Activated T-cell treated with anti-CD3 and anti-CD28 coated beads for 1 hour (primary cell): ENCODE measurements around the gene SPATS2.

Experiments
- DNase-seq: peaks from one replicate; pipeline ENCODE4 v3.0.0-alpha.2; 2020; ENCODE audit warnings: low read depth

SPATS2 gene

DNA sequence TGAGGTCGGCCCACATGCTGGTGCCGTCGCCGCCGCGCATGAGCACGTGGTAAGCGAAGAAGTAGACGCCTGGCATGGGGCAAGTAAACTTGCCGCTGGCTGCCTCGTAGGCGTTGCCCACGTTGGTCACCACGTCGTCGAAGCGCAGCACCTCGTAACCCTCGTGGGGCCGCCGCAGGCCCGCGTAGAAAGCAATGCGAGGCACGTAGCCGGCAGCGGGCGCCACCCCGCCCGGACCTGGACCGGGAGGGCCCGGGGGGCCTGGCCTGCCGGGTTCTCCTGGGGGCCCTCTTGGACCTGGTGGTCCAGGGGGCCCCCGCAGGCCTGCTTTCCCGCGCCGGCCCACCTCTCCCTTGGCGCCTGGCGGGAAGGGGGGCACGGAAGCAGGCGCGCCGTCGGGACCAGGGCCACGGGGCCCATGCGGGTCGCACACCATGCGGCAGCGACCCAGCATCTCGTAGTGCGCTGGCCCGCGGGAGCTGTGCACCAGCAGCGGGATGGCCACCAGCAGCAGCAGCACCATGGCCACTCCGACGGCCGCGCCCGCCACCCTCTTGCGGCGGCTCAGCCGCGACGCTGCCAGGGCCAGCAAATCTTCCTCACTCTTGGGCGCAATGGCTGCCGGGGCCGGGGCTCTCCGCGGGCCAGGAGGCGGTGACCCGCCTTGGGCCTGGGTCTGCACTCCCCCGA lies 31.2 kb upstream of the SPATS2 start:
- DNase-seq, result no peak

DNA sequence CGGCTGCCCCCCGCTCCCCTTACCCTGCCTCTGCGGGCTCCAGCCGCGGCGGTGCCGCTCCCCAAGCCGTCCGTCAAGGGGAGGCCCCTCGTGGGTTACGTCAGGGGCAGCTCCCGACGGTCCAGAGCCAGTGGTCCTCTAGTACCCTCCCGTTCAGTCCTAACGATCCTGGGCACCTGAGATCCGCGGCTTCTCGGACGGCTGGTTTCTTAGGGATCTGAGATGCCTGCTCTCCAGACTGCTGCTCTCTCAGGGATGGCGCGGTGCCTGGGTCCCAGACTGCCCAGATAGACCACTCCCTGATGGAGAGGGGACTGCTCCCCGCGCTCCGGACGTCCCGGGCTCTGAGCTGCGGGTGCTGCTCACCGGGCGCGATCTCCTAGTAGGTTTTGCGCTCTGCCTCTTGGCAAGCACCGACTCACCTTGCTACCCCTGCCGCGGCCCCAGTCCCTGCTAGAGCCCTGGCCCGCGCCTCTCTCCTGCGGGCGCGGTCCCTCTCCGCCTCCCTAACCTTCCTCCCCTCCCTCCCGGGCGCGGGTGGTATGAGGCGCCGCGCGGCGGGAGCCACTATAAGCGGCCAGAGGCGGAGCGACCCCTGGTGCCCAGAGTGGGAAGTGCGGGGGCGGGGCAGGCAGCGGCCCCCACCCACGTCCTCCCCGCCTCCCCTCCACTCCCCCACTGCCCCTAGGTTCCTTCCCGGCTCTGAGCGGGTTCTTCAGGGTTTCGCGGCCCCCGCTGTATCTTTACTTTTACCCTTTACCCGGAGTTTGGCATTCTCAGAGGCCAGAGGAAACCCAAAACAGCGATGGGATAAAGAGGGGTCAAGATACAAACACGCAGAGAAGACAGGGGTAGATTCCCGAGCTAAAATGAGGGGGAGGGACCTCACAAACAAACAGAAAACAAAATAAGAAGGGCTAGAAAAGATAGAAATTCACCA lies 30.3 kb upstream of the SPATS2 start, which contains the start of gene C1QL4:
Gene C1QL4 (minus strand): TSS at position 544 of the 940 bp plus-strand sequence. CDS start 711 bp downstream, outside the sequence.
- DNase-seq, result peak; percentile 88

DNA sequence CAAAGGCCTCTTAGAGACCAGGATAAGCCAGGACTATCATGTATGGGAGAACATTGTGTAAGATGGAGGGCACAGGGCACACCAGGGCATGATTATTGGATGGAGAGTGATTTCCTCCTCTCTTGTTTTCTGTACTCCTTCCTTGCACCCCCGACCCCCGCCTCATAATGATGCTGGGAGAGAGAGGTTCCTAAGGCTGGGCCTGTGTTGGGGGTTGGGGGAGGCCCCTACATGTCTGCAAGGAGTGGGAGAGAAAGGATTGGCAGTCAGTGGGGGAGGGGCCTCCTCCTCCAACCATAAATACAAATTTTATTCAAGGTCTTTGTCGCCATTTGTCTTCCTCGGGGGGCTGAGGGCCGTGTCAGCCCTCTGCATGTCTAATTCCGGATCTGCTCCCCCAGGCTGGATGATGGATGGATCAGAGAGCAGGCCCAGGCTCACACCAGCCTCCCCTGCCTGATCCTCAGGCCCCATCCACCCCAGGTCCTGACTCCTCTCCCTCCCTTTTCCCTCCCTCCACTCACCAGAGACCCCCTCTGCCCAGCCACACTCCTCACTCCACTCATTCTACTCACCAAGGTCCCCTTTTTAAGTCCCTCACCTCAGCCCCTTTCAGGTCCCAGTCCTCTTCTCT lies 28.3 kb upstream of the SPATS2 start:
- no peak for DNase-seq

DNA sequence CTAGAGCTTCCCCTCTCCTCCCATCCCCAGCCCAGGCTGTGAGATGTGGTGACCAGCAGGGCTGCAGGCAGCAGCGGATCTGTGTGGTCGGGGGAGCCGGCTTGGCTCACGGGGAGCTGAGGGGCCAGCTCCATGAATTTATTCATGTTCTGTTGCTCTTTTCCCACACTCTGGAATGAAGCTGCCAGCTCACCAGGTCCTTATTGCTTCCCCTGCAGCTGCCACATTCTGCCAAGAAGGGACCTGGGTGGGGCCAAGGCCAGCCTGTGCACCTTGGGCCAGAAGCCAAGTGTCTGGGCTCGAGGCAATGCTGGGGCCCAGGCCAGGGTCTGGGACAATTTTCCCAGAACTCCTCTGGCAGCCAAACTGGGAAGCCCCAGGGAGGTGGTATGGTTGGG lies 27.8 kb upstream of the SPATS2 start:
- no peak for DNase-seq

DNA sequence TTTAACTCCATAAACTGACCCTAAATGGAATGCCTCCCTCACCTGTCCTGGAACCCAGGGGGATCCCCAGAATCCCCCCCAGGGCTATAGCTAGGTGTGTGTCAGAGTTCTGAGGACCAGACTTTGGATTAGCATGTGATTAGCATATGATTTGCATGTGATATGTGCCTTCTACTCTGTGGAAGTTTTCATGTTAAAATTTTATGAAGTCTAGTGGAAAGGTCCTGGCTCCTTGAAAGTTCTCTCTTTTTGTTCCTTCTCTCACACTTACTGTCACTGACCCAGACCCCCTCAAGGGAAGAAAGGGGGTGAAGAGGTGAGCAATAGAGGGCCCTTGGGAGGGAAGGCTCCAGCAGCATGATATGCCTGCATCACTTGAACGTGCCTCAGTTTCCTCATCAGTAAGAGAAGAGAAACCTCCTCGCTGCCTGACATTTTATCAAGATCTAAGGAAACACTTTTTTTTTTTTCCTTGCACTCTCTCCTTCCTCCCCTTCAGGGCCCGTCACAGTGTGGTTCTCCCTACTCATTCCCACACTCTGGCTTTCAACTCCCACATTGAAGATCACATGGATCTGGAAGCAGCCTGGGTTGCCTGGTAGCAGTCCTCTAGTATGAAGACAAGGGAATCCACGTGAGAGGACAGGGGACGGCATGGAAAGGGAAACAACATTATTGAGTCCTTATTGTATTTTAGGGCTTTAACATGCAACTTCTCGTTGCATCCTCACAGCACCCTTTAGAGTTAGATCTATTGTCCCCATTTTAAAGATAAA lies 27.0 kb upstream of the SPATS2 start:
- DNase-seq, result no peak

DNA sequence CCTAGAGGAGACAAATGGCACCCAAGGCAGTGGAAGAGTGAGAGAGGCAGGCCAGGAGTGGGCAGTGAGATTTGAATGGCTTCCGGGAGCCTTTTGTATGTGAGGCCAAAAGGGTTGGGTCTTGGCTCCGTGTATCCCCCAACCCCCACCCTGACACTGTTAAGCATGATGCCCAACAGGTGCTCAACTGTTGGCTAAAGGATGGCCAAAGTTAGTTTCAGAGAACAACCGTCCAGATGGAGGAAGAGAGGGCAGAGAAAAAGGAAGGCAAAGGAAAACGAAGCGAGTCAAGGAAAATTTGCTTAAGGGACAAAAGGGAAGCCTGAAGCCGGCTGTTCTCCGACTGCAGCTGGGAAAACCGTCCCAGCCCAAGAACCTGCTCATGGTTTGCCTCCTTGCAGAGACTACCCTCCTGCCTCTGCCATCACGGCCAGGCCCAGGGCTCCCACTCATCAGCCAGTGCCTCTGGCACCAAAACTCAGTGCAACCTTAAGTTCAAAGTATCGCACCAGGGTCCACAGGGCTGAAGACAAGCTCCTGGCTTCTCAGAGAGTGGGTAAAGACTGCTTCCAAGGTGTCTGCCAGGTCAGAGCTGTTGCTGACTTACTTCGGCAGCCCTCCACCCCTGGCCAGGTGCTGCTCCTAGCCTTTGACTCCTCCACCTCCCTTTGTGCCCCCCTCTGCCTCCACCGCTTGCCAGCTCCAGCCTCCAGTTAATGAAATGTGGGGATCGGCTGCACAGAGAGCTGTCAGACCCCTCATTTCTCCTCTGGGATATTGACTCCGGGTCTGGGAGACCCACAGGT lies 26.1 kb upstream of the SPATS2 start:
- DNase-seq, result no peak

DNA sequence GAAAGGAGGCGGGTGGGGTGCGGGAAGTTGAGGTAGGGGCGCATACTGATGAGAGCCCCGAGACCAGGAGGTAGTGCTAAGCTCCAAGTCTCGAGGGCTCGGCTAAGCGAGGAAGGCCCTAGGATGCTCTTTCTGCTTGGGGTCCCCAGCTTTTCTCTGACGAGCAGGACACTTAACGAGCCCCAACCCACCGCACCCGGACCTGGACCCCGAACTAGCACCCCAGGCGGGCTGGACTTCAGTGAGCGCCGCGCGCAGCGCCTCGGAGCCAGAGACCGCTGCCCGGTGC lies 25.5 kb upstream of the SPATS2 start:
- DNase-seq, result no peak

DNA sequence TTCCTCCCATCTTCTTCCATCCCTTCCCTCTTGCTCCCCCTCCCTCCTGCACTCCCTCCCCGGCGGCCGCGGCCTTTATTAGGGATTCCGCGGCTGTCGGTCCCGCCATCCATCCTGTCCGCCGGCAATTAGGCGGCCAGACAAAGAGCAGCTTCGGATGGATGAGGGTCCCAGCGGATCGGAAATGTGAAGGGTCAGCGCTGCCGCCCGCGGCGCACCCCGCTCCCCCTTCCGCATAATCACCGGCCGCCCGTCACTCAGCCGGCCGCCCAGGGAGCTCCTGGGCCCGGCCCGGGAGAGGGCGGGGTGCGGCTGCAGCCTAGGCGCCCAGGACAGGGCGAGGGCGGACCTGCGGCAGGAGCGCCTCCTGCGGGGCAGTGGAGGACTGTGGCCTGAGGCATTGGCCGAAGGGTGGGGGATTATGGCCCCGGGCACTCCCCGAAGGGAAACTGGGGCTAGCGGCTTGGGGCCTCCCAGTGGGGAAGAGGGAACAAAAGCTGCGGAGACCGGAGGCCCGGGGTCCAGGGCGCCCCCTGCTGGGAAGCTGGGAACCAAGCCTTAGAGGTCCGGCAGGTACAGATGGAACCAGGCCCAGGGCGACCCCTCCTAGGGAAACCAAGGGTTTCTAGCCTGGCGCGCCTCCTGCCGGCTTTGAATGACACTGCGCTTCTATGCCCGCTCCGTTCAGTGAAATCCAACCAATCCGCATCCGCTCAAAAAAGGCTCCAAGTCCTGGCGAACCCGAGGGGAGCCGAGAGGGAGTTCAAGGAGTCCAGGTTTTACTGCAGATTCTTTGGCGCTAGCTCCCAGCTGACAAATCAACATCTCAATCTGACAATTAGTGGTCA lies 25.0 kb upstream of the SPATS2 start:
- peak; percentile 63 for DNase-seq

DNA sequence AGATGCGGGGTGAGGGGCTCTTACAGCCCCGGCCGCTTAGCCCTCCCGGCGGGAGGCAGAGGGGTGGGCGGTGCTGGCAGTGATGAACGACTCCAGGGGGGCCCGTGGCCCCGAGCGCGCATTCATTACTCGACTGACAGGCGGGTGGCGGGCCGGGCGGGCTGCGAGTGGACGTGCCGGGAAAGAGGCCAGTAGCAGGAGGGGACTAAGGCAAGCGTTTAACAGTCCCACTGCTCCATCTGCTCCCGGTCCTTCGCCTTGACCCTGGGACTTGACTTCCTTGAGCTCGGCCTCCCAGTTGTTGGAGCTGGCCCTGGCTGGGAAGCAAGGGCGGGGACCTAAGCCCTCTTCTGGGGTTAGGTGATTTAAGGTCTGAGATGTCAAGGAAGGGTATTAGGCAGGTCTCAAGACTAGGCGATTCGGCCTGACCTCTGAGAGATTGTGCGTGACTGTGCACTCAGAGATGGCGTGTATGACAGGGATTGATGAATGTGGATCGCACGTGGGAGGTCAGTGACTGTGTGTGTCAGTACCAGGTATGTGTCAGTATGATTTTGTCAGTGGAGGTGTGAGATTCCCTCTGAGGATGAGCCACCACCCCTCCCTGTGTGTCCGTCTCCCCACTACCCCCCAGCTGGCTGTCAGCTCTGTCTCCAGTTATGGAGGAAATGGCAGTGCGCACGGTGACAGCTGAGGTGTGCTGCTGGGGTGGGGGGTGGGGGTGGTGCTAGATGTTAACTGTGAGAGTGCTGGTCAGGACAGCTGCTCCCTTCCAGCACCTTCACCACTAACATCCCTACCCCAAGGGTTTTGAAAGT lies 24.1 kb upstream of the SPATS2 start:
- no peak for DNase-seq

DNA sequence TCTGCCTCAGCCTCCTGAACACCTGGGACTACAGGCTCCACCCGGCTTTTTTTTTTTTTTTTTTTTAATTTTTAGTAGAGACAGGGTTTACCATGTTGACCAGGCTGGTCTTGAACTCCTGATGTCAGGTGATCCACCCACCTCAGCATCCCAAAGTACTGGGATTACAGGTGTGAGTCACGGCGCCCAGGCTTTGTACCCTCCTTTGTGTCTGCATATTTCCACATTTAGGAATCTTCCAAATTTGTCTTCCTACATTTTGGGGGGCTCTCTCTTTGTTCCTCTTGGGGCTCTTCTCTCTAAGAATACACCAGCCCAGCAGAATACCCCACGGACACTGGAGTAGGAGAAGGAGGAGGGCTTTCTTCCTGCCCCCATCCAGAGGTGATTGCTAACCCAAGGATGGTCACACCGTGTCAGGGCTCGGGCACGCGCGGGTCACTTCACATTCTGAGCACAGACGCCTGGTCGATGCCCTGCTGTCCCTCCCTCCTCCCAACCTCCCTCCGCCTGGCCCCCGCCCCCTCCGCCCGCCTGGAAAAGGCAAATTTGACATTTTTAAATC lies 22.7 kb upstream of the SPATS2 start:
- DNase-seq, result no peak

DNA sequence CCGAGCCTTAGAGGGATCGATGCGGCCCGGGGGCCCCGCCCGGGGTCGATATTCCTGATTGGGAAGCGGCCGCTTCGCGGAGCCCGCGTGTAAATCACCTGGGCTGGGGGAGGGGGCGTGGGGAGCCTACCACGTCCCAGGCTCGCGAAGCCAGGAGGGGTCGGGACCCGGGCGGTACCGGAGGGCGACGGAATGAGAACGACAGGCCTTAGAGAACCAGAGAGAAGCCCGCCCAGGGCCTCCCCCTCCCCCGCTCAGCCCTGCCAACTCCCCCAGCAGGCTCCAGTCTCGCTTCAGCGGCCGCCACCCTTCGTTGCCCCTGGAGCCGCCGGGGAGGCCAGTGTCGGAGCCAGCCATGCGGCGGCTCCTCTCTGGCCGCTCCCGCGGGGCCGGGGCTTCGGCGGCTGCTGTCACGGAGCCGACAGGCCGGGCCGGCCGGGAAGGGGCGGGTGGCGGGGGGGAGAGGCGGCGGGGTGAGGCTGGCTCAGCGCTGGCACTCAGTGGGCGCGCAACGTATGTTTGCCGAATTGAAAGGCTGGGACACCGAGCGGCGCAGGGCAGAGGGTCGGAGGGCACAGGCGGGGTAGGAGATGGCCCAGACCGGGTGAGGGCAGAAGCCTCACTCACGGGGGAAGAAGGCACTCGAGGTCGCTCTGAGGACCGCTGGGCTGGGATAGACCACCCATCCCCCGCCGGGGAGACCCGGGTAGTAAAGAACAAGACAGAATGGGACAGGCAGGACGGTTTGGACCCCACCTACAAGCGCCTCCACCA lies 22.0 kb upstream of the SPATS2 start:
- DNase-seq, result no peak

DNA sequence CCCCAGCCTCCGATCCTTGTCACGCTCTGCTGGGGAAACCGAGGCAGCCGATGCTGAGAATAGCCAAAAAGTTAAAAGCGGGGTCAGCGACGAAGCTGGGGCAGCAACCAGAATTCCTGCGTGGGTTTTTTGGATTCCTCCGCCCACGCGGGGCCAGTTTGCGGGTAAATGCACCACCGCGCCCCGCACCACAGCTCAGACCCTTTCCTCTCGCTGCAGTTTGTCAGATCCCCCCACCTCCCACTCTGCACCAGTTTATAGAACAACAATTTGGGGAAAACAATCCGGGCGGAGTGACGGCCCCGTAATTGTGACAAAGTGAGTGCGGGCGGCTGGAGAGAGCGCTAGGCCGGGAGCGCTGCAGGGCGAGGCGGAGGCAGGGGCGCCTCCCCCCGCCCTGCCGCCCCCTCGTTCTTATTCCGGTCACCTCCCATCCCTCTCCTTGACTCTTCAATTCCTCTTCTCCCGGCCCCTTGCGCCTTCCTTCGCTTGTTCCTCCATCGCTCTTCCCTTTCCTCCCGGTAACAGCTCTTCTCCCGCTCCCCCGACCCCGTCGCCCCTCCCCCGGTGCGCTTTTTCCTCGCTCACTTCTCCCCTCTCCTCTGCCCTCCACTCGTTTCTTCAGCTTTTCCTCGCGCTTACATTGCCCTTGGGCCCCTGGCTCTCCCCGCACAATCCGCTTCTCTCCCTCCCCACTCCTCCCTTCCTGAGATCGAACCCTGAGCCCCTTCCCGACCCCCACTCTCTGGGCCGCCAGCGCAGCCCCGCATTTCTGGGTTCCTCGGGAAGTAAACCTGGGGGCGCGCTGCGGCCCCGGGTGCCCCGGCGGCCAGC lies 21.2 kb upstream of the SPATS2 start:
- no peak for DNase-seq

DNA sequence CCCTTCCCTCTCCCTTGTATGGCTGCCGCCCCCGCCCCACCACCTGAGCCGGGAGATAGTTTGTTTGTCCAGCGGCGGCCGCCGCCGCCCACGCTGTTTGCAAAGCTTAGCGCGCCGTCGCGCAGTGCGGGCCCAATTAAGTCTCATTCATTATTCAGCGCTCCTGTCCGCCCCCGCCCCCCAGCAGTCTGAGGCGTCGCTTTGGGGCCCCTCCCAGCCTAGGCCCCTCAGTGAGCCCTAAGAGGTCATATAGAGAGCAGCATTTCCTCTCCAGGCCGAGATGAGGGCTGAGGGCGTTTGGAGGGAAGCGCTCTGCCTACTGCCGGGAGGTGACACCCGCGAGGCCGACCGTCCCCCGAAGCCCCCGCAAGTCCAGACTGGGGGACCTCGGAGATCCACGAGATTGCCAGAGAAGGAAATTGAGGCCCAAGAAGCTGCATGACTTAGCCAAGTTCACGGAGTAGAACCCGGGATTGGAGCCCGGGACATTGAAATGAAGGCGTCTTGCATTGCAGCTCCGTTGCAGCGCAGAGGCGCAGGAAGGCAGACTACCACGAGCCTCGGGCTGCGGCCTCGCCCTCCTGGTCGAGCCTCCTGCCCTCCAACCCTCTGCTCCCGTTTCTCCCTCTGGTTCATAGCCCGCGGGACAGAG lies 20.5 kb upstream of the SPATS2 start, which contains the start of gene DNAJC22:
Gene DNAJC22 (plus strand): TSS at position 230 of the 652 bp plus-strand sequence. CDS start 1,985 bp downstream, outside the sequence.
- no peak for DNase-seq

DNA sequence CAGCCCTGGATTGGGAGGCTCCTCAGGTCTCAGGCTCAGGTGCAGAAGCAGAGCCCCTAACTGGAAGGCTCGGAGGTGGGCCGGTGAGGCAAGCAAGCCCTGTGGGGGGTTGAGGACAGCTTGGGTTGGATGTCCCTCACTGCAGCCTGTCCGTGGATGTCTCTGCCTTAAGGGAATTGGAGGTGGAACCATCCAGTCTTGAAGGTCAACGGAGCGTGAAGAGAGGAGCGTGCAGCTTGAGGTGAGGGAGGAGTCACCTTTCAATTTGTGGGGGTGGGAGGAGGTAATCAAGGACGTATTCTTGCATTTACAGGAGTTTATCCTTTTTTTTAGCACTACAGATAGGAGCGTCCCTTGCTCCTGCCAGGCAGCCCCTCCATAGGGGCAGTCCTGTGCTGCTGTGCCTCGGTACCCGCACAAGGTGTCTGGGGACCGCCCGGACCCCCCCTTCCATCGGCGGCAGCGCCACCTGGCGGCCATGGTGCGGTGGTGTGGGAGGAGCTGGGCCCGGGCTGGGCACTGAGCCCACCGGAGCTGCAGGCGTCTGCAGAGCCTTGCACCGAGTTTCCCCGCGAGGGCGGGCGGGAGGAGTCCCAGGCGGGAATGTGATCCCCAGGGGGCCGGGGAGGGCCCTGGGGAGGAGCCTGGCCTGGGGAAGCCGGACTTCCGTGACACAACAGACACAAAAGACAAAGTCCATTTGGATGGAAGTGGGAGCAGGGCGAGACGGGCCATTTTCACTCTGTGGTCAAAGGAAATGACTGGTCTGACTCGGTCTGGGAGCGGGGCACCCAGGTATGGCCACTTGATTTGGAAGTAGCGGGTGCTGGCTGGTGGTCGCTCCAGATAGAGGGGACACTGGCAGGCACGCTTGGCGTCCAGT lies 19.7 kb upstream of the SPATS2 start:
- DNase-seq, result peak; percentile 72

DNA sequence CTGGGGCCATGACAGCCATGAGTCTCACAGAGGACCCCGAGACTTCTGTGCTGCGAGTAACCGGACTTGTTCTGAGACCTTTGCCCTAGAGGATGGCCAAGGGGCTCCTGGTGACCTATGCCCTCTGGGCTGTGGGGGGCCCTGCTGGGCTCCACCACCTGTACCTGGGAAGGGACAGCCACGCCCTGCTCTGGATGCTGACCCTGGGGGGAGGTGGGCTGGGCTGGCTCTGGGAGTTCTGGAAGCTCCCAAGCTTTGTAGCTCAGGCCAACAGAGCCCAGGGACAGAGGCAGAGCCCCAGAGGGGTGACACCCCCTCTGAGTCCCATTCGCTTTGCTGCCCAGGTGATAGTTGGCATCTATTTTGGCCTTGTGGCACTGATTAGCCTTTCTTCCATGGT lies 18.5 kb upstream of the SPATS2 start:
- no peak for DNase-seq

DNA sequence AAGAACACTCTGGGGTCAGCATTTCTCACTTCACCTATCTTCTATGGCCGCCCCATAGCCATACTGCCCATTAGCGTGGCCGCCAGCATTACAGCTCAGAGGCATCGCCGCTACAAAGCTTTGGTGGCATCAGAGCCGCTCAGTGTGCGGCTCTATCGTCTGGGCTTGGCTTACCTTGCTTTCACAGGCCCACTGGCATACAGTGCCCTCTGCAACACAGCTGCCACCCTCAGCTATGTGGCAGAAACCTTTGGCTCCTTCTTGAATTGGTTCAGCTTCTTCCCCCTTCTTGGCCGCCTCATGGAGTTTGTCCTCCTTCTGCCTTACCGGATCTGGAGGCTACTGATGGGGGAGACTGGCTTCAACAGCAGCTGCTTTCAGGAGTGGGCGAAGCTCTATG lies 18.0 kb upstream of the SPATS2 start:
- no peak for DNase-seq
